Inflammatory macrophage treated with lipopolysaccharide for 4 hours (primary cell): Measurements from ENCODE around the gene CCL14.
"Not testable (repeated sequence)": the region's sequence is repeated elsewhere in the genome, so short reads cannot be mapped to it uniquely, and the experiment has no call there.

Experiments used
- DNase-seq: peaks from one replicate; pipeline ENCODE4 v3.0.0-alpha.2; 2020

Gene CCL14

GRCh38 chr17:35986643-35987042 lies at the start of gene CCL14:
TSS of gene CCL14 (minus strand) at chr17:35986729. CDS start at chr17:35986649, 80 bp downstream.
- no peak for DNase-seq

- DNase-seq: peak; percentile 93
Measured at GRCh38 chr17:36036235-36036634, 49.7 kb upstream of the CCL14 start.

- peak; percentile 89 for DNase-seq
Measured at GRCh38 chr17:36034127-36034526, 47.6 kb upstream of the CCL14 start.

- DNase-seq: no peak
Measured at GRCh38 chr17:36030956-36031355, 44.4 kb upstream of the CCL14 start.

- DNase-seq: no peak
Measured at GRCh38 chr17:36027761-36028160, 41.2 kb upstream of the CCL14 start.

GRCh38 chr17:36024106-36024869 lies 37.8 kb upstream of the CCL14 start:
- DNase-seq: peak; percentile 60

GRCh38 chr17:36019423-36019822 lies 32.9 kb upstream of the CCL14 start:
- DNase-seq: no peak

- DNase-seq: peak; percentile 82
Measured at GRCh38 chr17:36017799-36018198, 31.3 kb upstream of the CCL14 start, which contains the start of gene CCL23. TSS of gene CCL23 (minus strand) at chr17:36017972. CDS start at chr17:36017897, 75 bp downstream.

- DNase-seq: no peak
Measured at GRCh38 chr17:36016555-36016954, 30.0 kb upstream of the CCL14 start.

- not testable (repeated sequence) for DNase-seq
Measured at GRCh38 chr17:36015895-36016294, 29.4 kb upstream of the CCL14 start.

- DNase-seq: no peak
Measured at GRCh38 chr17:36014946-36015345, 28.4 kb upstream of the CCL14 start.

GRCh38 chr17:36011201-36011600 lies 24.7 kb upstream of the CCL14 start:
- no peak for DNase-seq

GRCh38 chr17:36008998-36009665 lies 22.6 kb upstream of the CCL14 start:
- DNase-seq: peak; percentile 36

GRCh38 chr17:36004594-36005108 lies 18.1 kb upstream of the CCL14 start:
- DNase-seq: no peak

GRCh38 chr17:36002631-36003030 lies 16.1 kb upstream of the CCL14 start:
- DNase-seq: no peak

GRCh38 chr17:36001862-36002603 lies 15.5 kb upstream of the CCL14 start:
- DNase-seq: no peak

- DNase-seq: peak; percentile 52
Measured at GRCh38 chr17:36001110-36001771, 14.7 kb upstream of the CCL14 start, which contains the start of gene CCL15. TSS of gene CCL15 (minus strand) at chr17:36001553. CDS start at chr17:36001492, 61 bp downstream.

GRCh38 chr17:36000732-36001109 lies 14.2 kb upstream of the CCL14 start:
- DNase-seq: no peak

GRCh38 chr17:35998756-35999155 lies 12.2 kb upstream of the CCL14 start:
- DNase-seq: peak; percentile 56

- DNase-seq: no peak
Measured at GRCh38 chr17:35998018-35998545, 11.6 kb upstream of the CCL14 start.

GRCh38 chr17:35995346-35995745 lies 8.8 kb upstream of the CCL14 start:
- DNase-seq: not testable (repeated sequence)

- DNase-seq: no peak
Measured at GRCh38 chr17:35991075-35991474, 4.5 kb upstream of the CCL14 start.
